ENCODE data around the gene MTMR10.

The MTMR10 gene

GRCh38 chr15:30941520-30941919 is 49.9 kb downstream of the MTMR10 start:
- H3K4me1 ChIP-seq (ENCODE audit: control insufficient read depth, insufficient read depth, low read length) = no peaks in the 10 kb centered on the region
- peaks cover 45% of the 10 kb centered on the region for H3K36me3 ChIP-seq (ENCODE audit: control insufficient read depth, insufficient read depth, low read length)
- H3K4me3 ChIP-seq (ENCODE audit: low read length) = no peak overlapping the region

GRCh38 chr15:30940359-30940758 is 51.1 kb downstream of the MTMR10 start:
- H3K36me3 ChIP-seq (ENCODE audit: control insufficient read depth, insufficient read depth, low read length) = peaks cover 35% of the 10 kb centered on the region
- H3K9ac ChIP-seq (ENCODE audit: low read length) = no peak overlapping the region

More at GRCh38 chr15:30941520-30941919, 49.9 kb downstream of the MTMR10 start:
- no peak overlapping the region for H3K9ac ChIP-seq (ENCODE audit: low read length)
- H3K27ac ChIP-seq (ENCODE audit: low read depth, low read length) = no peak overlapping the region
- no peaks in the 10 kb centered on the region for H3K27me3 ChIP-seq (ENCODE audit: control insufficient read depth, insufficient read depth, low read length)

GRCh38 chr15:30939161-30939560 is 52.3 kb downstream of the MTMR10 start:
- H3K36me3 ChIP-seq (ENCODE audit: control insufficient read depth, insufficient read depth, low read length) = peaks cover 33% of the 10 kb centered on the region
- no peaks in the 10 kb centered on the region for H3K4me1 ChIP-seq (ENCODE audit: control insufficient read depth, insufficient read depth, low read length)
- H3K9ac ChIP-seq (ENCODE audit: low read length) = no peak overlapping the region
- H3K4me3 ChIP-seq (ENCODE audit: low read length) = no peak overlapping the region
- no peak overlapping the region for H3K27ac ChIP-seq (ENCODE audit: low read depth, low read length)
- H3K27me3 ChIP-seq (ENCODE audit: control insufficient read depth, insufficient read depth, low read length) = no peaks in the 10 kb centered on the region

More at GRCh38 chr15:30940359-30940758, 51.1 kb downstream of the MTMR10 start:
- Histone ChIP-seq H3K27me3 (ENCODE audit: control insufficient read depth, insufficient read depth, low read length) (no peaks in the 10 kb centered on the region), H3K4me3 (ENCODE audit: low read length) (no peak overlapping the region), H3K27ac (ENCODE audit: low read depth, low read length) (no peak overlapping the region), H3K4me1 (ENCODE audit: control insufficient read depth, insufficient read depth, low read length) (no peaks in the 10 kb centered on the region)

GRCh38 chr15:30933293-30933692 is 58.1 kb downstream of the MTMR10 start:
- Histone ChIP-seq H3K27ac (ENCODE audit: low read depth, low read length) (no peak overlapping the region), H3K36me3 (ENCODE audit: control insufficient read depth, insufficient read depth, low read length) (peaks cover 15% of the 10 kb centered on the region), H3K27me3 (ENCODE audit: control insufficient read depth, insufficient read depth, low read length) (no peaks in the 10 kb centered on the region), H3K4me1 (ENCODE audit: control insufficient read depth, insufficient read depth, low read length) (no peaks in the 10 kb centered on the region), H3K9ac (ENCODE audit: low read length) (no peak overlapping the region), H3K4me3 (ENCODE audit: low read length) (no peak overlapping the region)

- H3K27ac ChIP-seq (ENCODE audit: low read depth, low read length) = no peak overlapping the region
- H3K4me3 ChIP-seq (ENCODE audit: low read length) = no peak overlapping the region
- H3K9ac ChIP-seq (ENCODE audit: low read length) = no peak overlapping the region
- no peaks in the 10 kb centered on the region for H3K27me3 ChIP-seq (ENCODE audit: control insufficient read depth, insufficient read depth, low read length)
- H3K4me1 ChIP-seq (ENCODE audit: control insufficient read depth, insufficient read depth, low read length) = no peaks in the 10 kb centered on the region
- H3K36me3 ChIP-seq (ENCODE audit: control insufficient read depth, insufficient read depth, low read length) = peaks cover 25% of the 10 kb centered on the region
Measured at GRCh38 chr15:30930422-30930821, 61.0 kb downstream of the MTMR10 start.

GRCh38 chr15:30929982-30930381 is 61.4 kb downstream of the MTMR10 start:
- Histone ChIP-seq H3K36me3 (ENCODE audit: control insufficient read depth, insufficient read depth, low read length) (peaks cover 29% of the 10 kb centered on the region), H3K9ac (ENCODE audit: low read length) (no peak overlapping the region), H3K4me1 (ENCODE audit: control insufficient read depth, insufficient read depth, low read length) (no peaks in the 10 kb centered on the region), H3K4me3 (ENCODE audit: low read length) (no peak overlapping the region), H3K27ac (ENCODE audit: low read depth, low read length) (no peak overlapping the region), H3K27me3 (ENCODE audit: control insufficient read depth, insufficient read depth, low read length) (no peaks in the 10 kb centered on the region)

GRCh38 chr15:30929064-30929669 is 62.3 kb downstream of the MTMR10 start:
- Histone ChIP-seq H3K36me3 (ENCODE audit: control insufficient read depth, insufficient read depth, low read length) (peaks cover 30% of the 10 kb centered on the region), H3K9ac (ENCODE audit: low read length) (no peak overlapping the region), H3K4me1 (ENCODE audit: control insufficient read depth, insufficient read depth, low read length) (no peaks in the 10 kb centered on the region), H3K4me3 (ENCODE audit: low read length) (no peak overlapping the region), H3K27me3 (ENCODE audit: control insufficient read depth, insufficient read depth, low read length) (no peaks in the 10 kb centered on the region), H3K27ac (ENCODE audit: low read depth, low read length) (no peak overlapping the region)

GRCh38 chr15:30928076-30928475 is 63.4 kb downstream of the MTMR10 start:
- H3K4me1 ChIP-seq (ENCODE audit: control insufficient read depth, insufficient read depth, low read length) = no peaks in the 10 kb centered on the region
- H3K36me3 ChIP-seq (ENCODE audit: control insufficient read depth, insufficient read depth, low read length) = peaks cover 39% of the 10 kb centered on the region
- H3K4me3 ChIP-seq (ENCODE audit: low read length) = no peak overlapping the region
- H3K9ac ChIP-seq (ENCODE audit: low read length) = no peak overlapping the region
- H3K27me3 ChIP-seq (ENCODE audit: control insufficient read depth, insufficient read depth, low read length) = no peaks in the 10 kb centered on the region
- H3K27ac ChIP-seq (ENCODE audit: low read depth, low read length) = no peak overlapping the region

GRCh38 chr15:30927148-30927761 is 64.2 kb downstream of the MTMR10 start:
- peaks cover 47% of the 10 kb centered on the region for H3K36me3 ChIP-seq (ENCODE audit: control insufficient read depth, insufficient read depth, low read length)
- no peak overlapping the region for H3K4me3 ChIP-seq (ENCODE audit: low read length)
- H3K27ac ChIP-seq (ENCODE audit: low read depth, low read length) = no peak overlapping the region
- H3K4me1 ChIP-seq (ENCODE audit: control insufficient read depth, insufficient read depth, low read length) = no peaks in the 10 kb centered on the region
- H3K27me3 ChIP-seq (ENCODE audit: control insufficient read depth, insufficient read depth, low read length) = no peaks in the 10 kb centered on the region
- H3K9ac ChIP-seq (ENCODE audit: low read length) = no peak overlapping the region

GRCh38 chr15:30926161-30926560 is 65.3 kb downstream of the MTMR10 start:
- Histone ChIP-seq H3K4me3 (ENCODE audit: low read length) (no peak overlapping the region), H3K9ac (ENCODE audit: low read length) (no peak overlapping the region), H3K27me3 (ENCODE audit: control insufficient read depth, insufficient read depth, low read length) (no peaks in the 10 kb centered on the region), H3K4me1 (ENCODE audit: control insufficient read depth, insufficient read depth, low read length) (no peaks in the 10 kb centered on the region), H3K27ac (ENCODE audit: low read depth, low read length) (no peak overlapping the region), H3K36me3 (ENCODE audit: control insufficient read depth, insufficient read depth, low read length) (peaks cover 47% of the 10 kb centered on the region)

GRCh38 chr15:30925686-30926085 is 65.7 kb downstream of the MTMR10 start:
- H3K27ac ChIP-seq (ENCODE audit: low read depth, low read length) = no peak overlapping the region
- H3K27me3 ChIP-seq (ENCODE audit: control insufficient read depth, insufficient read depth, low read length) = no peaks in the 10 kb centered on the region
- H3K36me3 ChIP-seq (ENCODE audit: control insufficient read depth, insufficient read depth, low read length) = peaks cover 47% of the 10 kb centered on the region
- no peak overlapping the region for H3K4me3 ChIP-seq (ENCODE audit: low read length)
- no peaks in the 10 kb centered on the region for H3K4me1 ChIP-seq (ENCODE audit: control insufficient read depth, insufficient read depth, low read length)
- no peak overlapping the region for H3K9ac ChIP-seq (ENCODE audit: low read length)

- Histone ChIP-seq H3K27ac (ENCODE audit: low read depth, low read length) (no peak overlapping the region), H3K36me3 (ENCODE audit: control insufficient read depth, insufficient read depth, low read length) (peaks cover 47% of the 10 kb centered on the region), H3K4me3 (ENCODE audit: low read length) (no peak overlapping the region), H3K9ac (ENCODE audit: low read length) (no peak overlapping the region), H3K4me1 (ENCODE audit: control insufficient read depth, insufficient read depth, low read length) (no peaks in the 10 kb centered on the region), H3K27me3 (ENCODE audit: control insufficient read depth, insufficient read depth, low read length) (no peaks in the 10 kb centered on the region)
Measured at GRCh38 chr15:30924353-30924752, 67.1 kb downstream of the MTMR10 start.

- Histone ChIP-seq H3K9ac (ENCODE audit: low read length) (no peak overlapping the region), H3K4me3 (ENCODE audit: low read length) (no peak overlapping the region), H3K4me1 (ENCODE audit: control insufficient read depth, insufficient read depth, low read length) (no peaks in the 10 kb centered on the region), H3K27me3 (ENCODE audit: control insufficient read depth, insufficient read depth, low read length) (no peaks in the 10 kb centered on the region), H3K36me3 (ENCODE audit: control insufficient read depth, insufficient read depth, low read length) (peaks cover 42% of the 10 kb centered on the region), H3K27ac (ENCODE audit: low read depth, low read length) (no peak overlapping the region)
Measured at GRCh38 chr15:30923429-30923828, 68.0 kb downstream of the MTMR10 start.

Measured in rectal smooth muscle tissue (tissue), 1 donor.